Smooth muscle cell (in vitro differentiated cells): Measurements from ENCODE around the gene PAPPA2. TPM values are rescaled to one million over a fixed set of nuclear protein-coding genes. Genes with fewer than 3 reads are reported as not detected.

Experiments
- DNase-seq: peaks from one replicate; lab custom pipeline; 2025; ENCODE audit not compliant: unreplicated experiment; lab: John Stamatoyannopoulos, UW
- H2AFZ ChIP-seq: fragments of 200-600 bp; sonication (generic); 2 replicates; pipeline ENCODE4 v1.6.0; 2016; ENCODE audit warnings: antibody characterized with exemption, low read depth, mild to moderate bottlenecking
- H3F3A ChIP-seq: fragments of 200-600 bp; sonication (generic); 2 replicates; pipeline ENCODE4 v1.6.0; 2017; ENCODE audit warnings: antibody characterized with exemption, low read depth
- H3K27ac ChIP-seq: fragments of 200-600 bp; sonication (generic); 2 replicates; pipeline ENCODE4 v1.5.1; 2016; ENCODE audit warnings: low read depth, mild to moderate bottlenecking
- H3K27me3 ChIP-seq: fragments of 200-600 bp; sonication (generic); 2 replicates; pipeline ENCODE4 v1.6.1; 2016; ENCODE audit warnings: low read depth, mild to moderate bottlenecking
- H3K36me3 ChIP-seq: fragments of 200-600 bp; sonication (generic); 2 replicates; pipeline ENCODE4 v1.5.1; 2016; ENCODE audit warnings: low read depth
- H3K4me1 ChIP-seq: fragments of 200-600 bp; sonication (generic); 2 replicates; pipeline ENCODE4 v1.5.1; 2016; ENCODE audit warnings: low read depth
- H3K4me2 ChIP-seq: fragments of 200-600 bp; sonication (generic); 2 replicates; pipeline ENCODE4 v1.6.0; 2016; ENCODE audit warnings: mild to moderate bottlenecking
- H3K4me3 ChIP-seq: fragments of 200-600 bp; sonication (generic); 2 replicates; pipeline ENCODE4 v1.5.1; 2016; ENCODE audit warnings: mild to moderate bottlenecking
- H3K79me2 ChIP-seq: fragments of 200-600 bp; sonication (generic); 2 replicates; pipeline ENCODE4 v1.6.0; 2016; ENCODE audit warnings: low read depth, mild to moderate bottlenecking
- H3K9ac ChIP-seq: fragments of 200-600 bp; sonication (generic); 2 replicates; pipeline ENCODE4 v1.6.0; 2016; ENCODE audit warnings: low read depth
- H3K9me3 ChIP-seq: fragments of 200-600 bp; sonication (generic); replicated peaks from 2 replicates; pipeline ENCODE4 v1.5.1; 2016; ENCODE audit warnings: low read depth
- H4K20me1 ChIP-seq: fragments of 200-600 bp; sonication (generic); 2 replicates; pipeline ENCODE4 v1.6.0; 2016; ENCODE audit warnings: low read depth
- WGBS: methylation state at CpG from one replicate; pipeline ENCODE4 v1.1.7; 2016; ENCODE audit warnings: low lambda C conversion rate; 5-methylcytosine and 5-hydroxymethylcytosine counted together
- polyA plus RNA-seq: library from polyadenylated mRNA; unstranded; fragments of >200 nt; fragmentation: Nextera tagmentation; extraction: Ambion mirVana; gene quantifications from 2 replicates; pipeline ENCODE4 v1.2.1, GENCODE V29; 2016
- total RNA-seq: library from RNA; depleted of rRNA; stranded (reverse); fragments of >200 nt; gene quantifications from 2 replicates; pipeline ENCODE4 v1.2.3, GENCODE V29; 2014
- TF ChIP-seq, protein P1 (sequence below): fragments of 200-600 bp; sonication (generic); IDR thresholded peaks from 2 replicates; pipeline ENCODE4 v1.5.1; 2017; ENCODE audit warnings: borderline replicate concordance, mild to moderate bottlenecking, antibody characterized with exemption; ENCODE audit not compliant: insufficient read depth, poor library complexity, severe bottlenecking

PAPPA2 gene
- total and polyA plus RNA-seq, 2 experiments from 2014 or later, result 0.03 to 0.27 TPM

DNA sequence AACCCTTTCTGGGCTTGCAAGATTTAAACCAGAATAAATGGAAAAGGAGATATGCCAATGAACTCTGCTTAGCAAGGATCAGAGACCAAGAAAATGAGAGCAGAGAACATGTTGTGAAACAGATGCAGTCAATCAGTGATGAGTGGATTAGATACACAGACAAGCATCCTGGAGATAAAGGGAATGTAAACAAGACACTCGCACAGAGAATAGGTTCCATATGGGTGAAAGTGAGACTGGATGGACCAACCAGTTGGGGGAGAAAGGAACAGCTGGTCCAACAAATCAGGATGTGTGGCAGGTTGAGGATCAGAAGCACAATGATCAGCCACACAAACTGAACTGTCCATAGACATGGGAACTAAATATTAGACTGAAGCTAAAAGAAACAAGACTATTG is 363.3 kb downstream of the PAPPA2 start:
- Histone ChIP-seq H3K9me3 (no peaks in the 10 kb centered on the region), H3F3A (no peaks in the 10 kb centered on the region), H3K4me2 (no peak overlapping the region), H3K9ac (no peak overlapping the region), H3K27me3 (no peaks in the 10 kb centered on the region), H3K27ac (no peak overlapping the region), H3K4me3 (no peak overlapping the region), H3K4me1 (no peaks in the 10 kb centered on the region), H3K79me2 (no peaks in the 10 kb centered on the region), H4K20me1 (no peaks in the 10 kb centered on the region), H2AFZ (no peak overlapping the region), H3K36me3 (no peaks in the 10 kb centered on the region)
- no peak for DNase-seq
- TF ChIP-seq, protein P1, sequence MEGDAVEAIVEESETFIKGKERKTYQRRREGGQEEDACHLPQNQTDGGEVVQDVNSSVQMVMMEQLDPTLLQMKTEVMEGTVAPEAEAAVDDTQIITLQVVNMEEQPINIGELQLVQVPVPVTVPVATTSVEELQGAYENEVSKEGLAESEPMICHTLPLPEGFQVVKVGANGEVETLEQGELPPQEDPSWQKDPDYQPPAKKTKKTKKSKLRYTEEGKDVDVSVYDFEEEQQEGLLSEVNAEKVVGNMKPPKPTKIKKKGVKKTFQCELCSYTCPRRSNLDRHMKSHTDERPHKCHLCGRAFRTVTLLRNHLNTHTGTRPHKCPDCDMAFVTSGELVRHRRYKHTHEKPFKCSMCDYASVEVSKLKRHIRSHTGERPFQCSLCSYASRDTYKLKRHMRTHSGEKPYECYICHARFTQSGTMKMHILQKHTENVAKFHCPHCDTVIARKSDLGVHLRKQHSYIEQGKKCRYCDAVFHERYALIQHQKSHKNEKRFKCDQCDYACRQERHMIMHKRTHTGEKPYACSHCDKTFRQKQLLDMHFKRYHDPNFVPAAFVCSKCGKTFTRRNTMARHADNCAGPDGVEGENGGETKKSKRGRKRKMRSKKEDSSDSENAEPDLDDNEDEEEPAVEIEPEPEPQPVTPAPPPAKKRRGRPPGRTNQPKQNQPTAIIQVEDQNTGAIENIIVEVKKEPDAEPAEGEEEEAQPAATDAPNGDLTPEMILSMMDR, result no peak
- WGBS, result 13% methylated on average over 1 of the region's 1 CpG

DNA sequence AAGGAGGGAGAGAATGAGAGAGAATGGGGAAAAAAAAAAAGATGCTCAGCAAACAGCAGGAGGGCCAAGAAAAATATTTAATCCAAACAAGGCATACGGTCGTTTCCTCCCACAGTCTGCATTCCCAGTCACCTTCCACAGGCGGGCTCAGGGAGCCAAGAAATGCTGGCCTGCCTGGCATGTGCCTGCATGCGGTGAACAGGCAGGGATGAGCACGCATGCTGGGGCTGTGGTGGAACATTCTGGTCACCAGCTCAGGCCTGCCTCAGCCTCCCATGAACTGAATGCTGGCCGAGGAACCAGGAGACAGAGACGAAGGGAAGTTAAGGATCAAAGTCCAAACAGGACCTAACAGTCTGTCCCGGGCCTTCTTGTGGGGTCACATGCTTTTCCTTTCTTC is 366.3 kb downstream of the PAPPA2 start:
- Histone ChIP-seq H4K20me1 (no peaks in the 10 kb centered on the region), H3K27me3 (no peaks in the 10 kb centered on the region), H3K79me2 (no peaks in the 10 kb centered on the region), H3K4me3 (no peak overlapping the region), H3K4me1 (no peaks in the 10 kb centered on the region), H3K36me3 (no peaks in the 10 kb centered on the region), H3K9me3 (no peaks in the 10 kb centered on the region), H3K4me2 (no peak overlapping the region), H2AFZ (no peak overlapping the region), H3F3A (no peaks in the 10 kb centered on the region), H3K9ac (no peak overlapping the region), H3K27ac (no peak overlapping the region)
- no peak for DNase-seq
- TF ChIP-seq, protein P1, result no peak
- 71% methylated on average over 8 of the region's 8 CpGs for WGBS

DNA sequence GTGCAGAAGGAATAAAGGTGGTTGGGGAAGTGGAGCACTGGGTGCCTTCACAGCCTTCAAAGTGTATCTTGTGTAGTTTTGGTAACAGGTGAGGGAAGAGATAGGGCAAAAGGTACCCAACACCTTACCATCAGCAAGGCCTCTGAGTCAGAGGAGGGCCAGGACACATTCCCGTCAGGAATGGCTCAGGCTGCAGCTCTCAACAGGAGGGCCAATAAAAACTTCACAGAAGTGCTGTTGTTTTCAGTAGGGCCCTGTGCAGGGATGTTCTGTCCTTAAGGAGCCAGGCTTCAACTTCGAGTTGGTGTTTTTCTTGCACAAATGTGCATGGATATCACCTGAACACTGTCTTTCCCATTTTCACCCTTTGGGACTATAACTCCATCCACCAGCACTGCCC is 368.2 kb downstream of the PAPPA2 start:
- H3K4me2 ChIP-seq, result no peak overlapping the region
- H3K9ac ChIP-seq, result no peak overlapping the region
- no peak overlapping the region for H3K4me3 ChIP-seq
- DNase-seq, result no peak
- TF ChIP-seq, protein P1, result no peak
- H3K27me3 ChIP-seq, result no peaks in the 10 kb centered on the region
- H3K9me3 ChIP-seq, result no peaks in the 10 kb centered on the region
- no peak overlapping the region for H3K27ac ChIP-seq
- H3K36me3 ChIP-seq, result no peaks in the 10 kb centered on the region
- H4K20me1 ChIP-seq, result no peaks in the 10 kb centered on the region
- WGBS, result 62% methylated on average over 2 of the region's 2 CpGs
- no peaks in the 10 kb centered on the region for H3F3A ChIP-seq
- no peaks in the 10 kb centered on the region for H3K4me1 ChIP-seq
- H3K79me2 ChIP-seq, result no peaks in the 10 kb centered on the region
- no peak overlapping the region for H2AFZ ChIP-seq

DNA sequence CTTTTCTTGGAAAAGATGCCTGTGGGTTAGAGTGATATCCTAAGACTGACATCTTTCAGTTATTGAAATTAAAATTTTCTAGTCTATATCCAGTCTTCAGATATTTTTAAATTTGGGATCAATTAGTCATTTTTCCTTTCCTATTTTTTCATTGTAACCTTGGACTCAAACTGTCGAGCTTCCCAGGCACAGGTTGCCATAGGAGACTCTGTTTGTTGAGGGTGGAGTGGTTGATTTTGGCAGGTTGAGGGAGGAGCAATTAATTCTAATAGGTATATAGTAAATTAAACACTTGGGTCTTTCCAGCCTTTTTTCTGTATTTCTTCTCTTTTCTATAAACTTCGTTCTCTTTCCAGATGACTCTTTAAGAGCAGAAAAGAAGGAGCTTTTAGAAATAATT is 374.7 kb downstream of the PAPPA2 start:
- no peaks in the 10 kb centered on the region for H3F3A ChIP-seq
- H3K27ac ChIP-seq, result no peak overlapping the region
- no peak overlapping the region for H3K4me2 ChIP-seq
- no peaks in the 10 kb centered on the region for H3K79me2 ChIP-seq
- TF ChIP-seq, protein P1, result no peak
- no peaks in the 10 kb centered on the region for H3K9me3 ChIP-seq
- peaks cover 16% of the 10 kb centered on the region for H3K27me3 ChIP-seq
- H3K4me1 ChIP-seq, result no peaks in the 10 kb centered on the region
- no peaks in the 10 kb centered on the region for H4K20me1 ChIP-seq
- no peak for DNase-seq
- no peak overlapping the region for H2AFZ ChIP-seq
- no peaks in the 10 kb centered on the region for H3K36me3 ChIP-seq
- no peak overlapping the region for H3K4me3 ChIP-seq
- no peak overlapping the region for H3K9ac ChIP-seq
- WGBS, result 83% methylated on average over 2 of the region's 2 CpGs
